Trophoblast cell (in vitro differentiated cells and primary cell): ENCODE results near the gene RDH12.
"Not testable (repeated sequence)": the region's sequence is repeated elsewhere in the genome, so short reads cannot be mapped to it uniquely, and the experiment has no call there.

Experiments
- DNase-seq, 2 donors: peaks; one replicate each; pipeline ENCODE4 v3.0.0-alpha.2; 2016
- H2AFZ ChIP-seq: 2 replicates; pipeline ENCODE4 v1.6.1; 2013; ENCODE audit warnings: low read length, moderate library complexity, mild to moderate bottlenecking; ENCODE audit not compliant: insufficient read depth, poor library complexity
- H2AK5ac ChIP-seq: 2 replicates; pipeline ENCODE4 v1.6.1; 2013; ENCODE audit warnings: mild to moderate bottlenecking, low read length
- H2BK120ac ChIP-seq: 2 replicates; pipeline ENCODE4 v1.6.1; 2013; ENCODE audit warnings: low read length, mild to moderate bottlenecking, moderate library complexity; ENCODE audit not compliant: insufficient read depth, poor library complexity
- H2BK12ac ChIP-seq: 2 replicates; pipeline ENCODE4 v1.6.1; 2013; ENCODE audit warnings: mild to moderate bottlenecking, low read length, moderate library complexity
- H2BK5ac ChIP-seq: 2 replicates; pipeline ENCODE4 v1.6.1; 2013; ENCODE audit warnings: low read length, low read depth, moderate library complexity, mild to moderate bottlenecking; ENCODE audit not compliant: poor library complexity
- H3K14ac ChIP-seq: 2 replicates; pipeline ENCODE4 v1.6.1; 2013; ENCODE audit warnings: mild to moderate bottlenecking, low read length
- H3K18ac ChIP-seq: 2 replicates; pipeline ENCODE4 v1.6.1; 2013; ENCODE audit warnings: mild to moderate bottlenecking, low read length
- H3K23ac ChIP-seq: 2 replicates; pipeline ENCODE4 v1.6.1; 2013; ENCODE audit warnings: low read length
- H3K27ac ChIP-seq: 2 replicates; pipeline ENCODE4 v1.5.1; 2013; ENCODE audit warnings: low read depth, mild to moderate bottlenecking, inconsistent platforms, low read length, moderate library complexity
- H3K27me3 ChIP-seq: 2 replicates; pipeline ENCODE4 v1.6.1; 2013; ENCODE audit warnings: inconsistent platforms, mild to moderate bottlenecking, low read length, moderate library complexity; ENCODE audit not compliant: insufficient read depth
- H3K36me3 ChIP-seq, 2 experiments: 1 replicate in 1 of 2; 2 replicates in 1 of 2; pipeline ENCODE4 v1.6.1; 2013; ENCODE audit warnings: low read length in 2 of 2, mild to moderate bottlenecking in 2 of 2, moderate library complexity in 1 of 2; ENCODE audit not compliant: insufficient read depth in 2 of 2, control insufficient read depth in 1 of 2
- H3K4ac ChIP-seq: 2 replicates; pipeline ENCODE4 v1.6.1; 2013; ENCODE audit warnings: low read depth, mild to moderate bottlenecking, low read length, moderate library complexity
- H3K4me1 ChIP-seq, 2 experiments: 1 replicate in 1 of 2; 2 replicates in 1 of 2; pipeline ENCODE4 v1.6.1; 2013; ENCODE audit warnings: low read length in 2 of 2, mild to moderate bottlenecking in 2 of 2, moderate library complexity in 1 of 2; ENCODE audit not compliant: insufficient read depth in 2 of 2, control insufficient read depth in 1 of 2
- H3K4me2 ChIP-seq: 2 replicates; pipeline ENCODE4 v1.6.1; 2013; ENCODE audit warnings: inconsistent platforms, mild to moderate bottlenecking, low read length, moderate library complexity
- H3K4me3 ChIP-seq: 2 replicates; pipeline ENCODE4 v1.5.1; 2013; ENCODE audit warnings: mild to moderate bottlenecking, low read depth, low read length, inconsistent platforms
- H3K79me1 ChIP-seq: one replicate; pipeline ENCODE4 v1.6.1; 2013; ENCODE audit warnings: low read length
- H3K79me2 ChIP-seq: 2 replicates; pipeline ENCODE4 v1.6.1; 2013; ENCODE audit warnings: low read length, mild to moderate bottlenecking; ENCODE audit not compliant: control insufficient read depth, insufficient read depth, poor library complexity
- H3K9ac ChIP-seq: 2 replicates; pipeline ENCODE4 v1.6.1; 2013; ENCODE audit warnings: mild to moderate bottlenecking, low read length
- H3K9me3 ChIP-seq: 2 replicates; pipeline ENCODE4 v1.6.1; 2013; ENCODE audit warnings: low read depth, mild to moderate bottlenecking, control low read depth, inconsistent platforms, low read length; ENCODE audit not compliant: insufficient read depth
- H4K12ac ChIP-seq: 2 replicates; pipeline ENCODE4 v1.6.1; 2013; ENCODE audit warnings: low read depth, mild to moderate bottlenecking, low read length, moderate library complexity
- H4K8ac ChIP-seq: 2 replicates; pipeline ENCODE4 v1.6.1; 2013; ENCODE audit warnings: low read depth, mild to moderate bottlenecking, low read length, moderate library complexity
- H4K91ac ChIP-seq: one replicate; pipeline ENCODE4 v1.6.1; 2013; ENCODE audit warnings: low read depth, mild to moderate bottlenecking, low read length, moderate library complexity
- WGBS: extraction: QIAGEN DNeasy Blood & Tissue Kit; methylation state at CpG from one replicate; pipeline ENCODE4 v1.1.7; 2013; ENCODE audit warnings: missing lambda C conversion rate; ENCODE audit not compliant: insufficient read length, insufficient coverage; ENCODE audit errors: extremely low coverage; 5-methylcytosine and 5-hydroxymethylcytosine counted together

RDH12 gene

GRCh38 chr14:67703997-67704396 lies 2.3 kb downstream of the RDH12 start:
- no CpG with 5 or more reads among the region's 3 CpGs for WGBS

GRCh38 chr14:67704484-67705089 lies 2.9 kb downstream of the RDH12 start:
- Histone ChIP-seq H3K79me2 (no peaks in the 10 kb centered on the region), H3K4me1 (no peaks in the 10 kb centered on the region), H4K91ac (no peak overlapping the region), H3K79me1 (no peaks in the 10 kb centered on the region), H3K4me2 (no peak overlapping the region), H3K27me3 (no peaks in the 10 kb centered on the region), H4K8ac (no peak overlapping the region), H3K18ac (no peak overlapping the region), H2BK120ac (no peak overlapping the region), H3K23ac (no peak overlapping the region), H3K27ac (no peak overlapping the region), H2BK12ac (no peak overlapping the region), H3K36me3 (no peaks in the 10 kb centered on the region), H3K4ac (no peak overlapping the region), H3K14ac (no peak overlapping the region), H2BK5ac (no peak overlapping the region), H2AK5ac (no peak overlapping the region), H2AFZ (no peak overlapping the region), H3K9me3 (no peaks in the 10 kb centered on the region), H3K9ac (no peak overlapping the region), H4K12ac (no peak overlapping the region), H3K4me3 (no peak overlapping the region)
- no CpG with 5 or more reads among the region's 3 CpGs for WGBS
- DNase-seq = peak; percentile 31 to 76

More at GRCh38 chr14:67703997-67704396, 2.3 kb downstream of the RDH12 start:
- Histone ChIP-seq H2BK5ac (no peak overlapping the region), H3K4me3 (no peak overlapping the region), H3K27ac (no peak overlapping the region), H3K79me1 (no peaks in the 10 kb centered on the region), H3K4me2 (no peak overlapping the region), H2BK12ac (no peak overlapping the region), H2AK5ac (no peak overlapping the region), H2AFZ (no peak overlapping the region), H3K4ac (no peak overlapping the region), H3K14ac (no peak overlapping the region), H3K27me3 (no peaks in the 10 kb centered on the region), H4K91ac (no peak overlapping the region), H3K36me3 (no peaks in the 10 kb centered on the region), H3K4me1 (no peaks in the 10 kb centered on the region), H2BK120ac (no peak overlapping the region), H3K23ac (no peak overlapping the region), H3K18ac (no peak overlapping the region), H4K8ac (no peak overlapping the region), H3K9me3 (no peaks in the 10 kb centered on the region), H3K9ac (no peak overlapping the region), H3K79me2 (no peaks in the 10 kb centered on the region), H4K12ac (no peak overlapping the region)
- DNase-seq = no peak

GRCh38 chr14:67705211-67705610 lies 3.5 kb downstream of the RDH12 start:
- no peak overlapping the region for H2BK12ac ChIP-seq
- no peak overlapping the region for H2BK5ac ChIP-seq
- no peak overlapping the region for H2BK120ac ChIP-seq
- no peak overlapping the region for H3K27ac ChIP-seq
- H2AK5ac ChIP-seq = no peak overlapping the region
- H3K9me3 ChIP-seq = no peaks in the 10 kb centered on the region
- no peaks in the 10 kb centered on the region for H3K36me3 ChIP-seq
- H4K8ac ChIP-seq = no peak overlapping the region
- H3K79me1 ChIP-seq = no peaks in the 10 kb centered on the region
- WGBS = no CpG with 5 or more reads among the region's 3 CpGs
- no peaks in the 10 kb centered on the region for H3K79me2 ChIP-seq
- no peak overlapping the region for H3K4ac ChIP-seq
- H3K9ac ChIP-seq = no peak overlapping the region
- no peaks in the 10 kb centered on the region for H3K4me1 ChIP-seq
- H3K27me3 ChIP-seq = no peaks in the 10 kb centered on the region
- H3K23ac ChIP-seq = no peak overlapping the region
- no peak overlapping the region for H3K4me3 ChIP-seq
- no peak overlapping the region for H2AFZ ChIP-seq
- no peak overlapping the region for H3K18ac ChIP-seq
- no peak overlapping the region for H3K4me2 ChIP-seq
- H4K91ac ChIP-seq = no peak overlapping the region
- no peak overlapping the region for H3K14ac ChIP-seq
- no peak overlapping the region for H4K12ac ChIP-seq
- DNase-seq = no peak

GRCh38 chr14:67709346-67709745 lies 7.7 kb downstream of the RDH12 start:
- not testable (repeated sequence) for H4K91ac ChIP-seq, H3K79me1 ChIP-seq, H3K9me3 ChIP-seq, H3K27ac ChIP-seq, H3K9ac ChIP-seq, H3K36me3 ChIP-seq, H4K12ac ChIP-seq, DNase-seq, H3K23ac ChIP-seq, H3K27me3 ChIP-seq, H3K79me2 ChIP-seq, H2AK5ac ChIP-seq, H2AFZ ChIP-seq, H3K4me2 ChIP-seq, H3K4me1 ChIP-seq, H2BK5ac ChIP-seq, H3K4ac ChIP-seq, H3K4me3 ChIP-seq, H4K8ac ChIP-seq, H3K14ac ChIP-seq, H2BK12ac ChIP-seq, H2BK120ac ChIP-seq, H3K18ac ChIP-seq
